HepG2 (cell line): ENCODE results near the gene KIF17. TPM values are rescaled to one million over a fixed set of nuclear protein-coding genes. Genes with fewer than 3 reads are reported as not detected.

ENCODE experiments used
- ATAC-seq: fragments of 200-7000 bp; cut with Tn5 transposase; 3 replicates; pipeline ENCODE4 v1.9.1; 2020; ENCODE audit warnings: mild to moderate bottlenecking, moderate library complexity
- BruUV-seq: library from RNA; stranded (reverse); fragments of 400-500 nt; replicated peaks from 2 replicates; lab custom pipeline; 2021; lab: Mats Ljungman, UMichigan
- CTCF ChIA-PET: fragments of 300-600 bp; formaldehyde crosslinking; extraction: SDS; loops from one replicate; lab custom pipeline; 2021; ENCODE audit warnings: low total read pairs, inconsistent platforms, low intra/inter-chr PET ratio; lab: Yijun Ruan, JAX
- POLR2A ChIA-PET: fragments of 350-600 bp; sonication (Branson Sonifier 250); formaldehyde crosslinking; loops from one replicate; lab custom pipeline; 2020; ENCODE audit warnings: antibody characterized with exemption, inconsistent platforms; lab: Yijun Ruan, JAX
- DNase-seq: peaks from one replicate; pipeline ENCODE4 v3.0.0-alpha.2; 2015; ENCODE audit warnings: low spot score
- FAIRE-seq: peaks from 3 replicates; lab custom pipeline; 2011; peaks lifted over from hg19 to GRCh38; lab: Jason Lieb, UNC
- H2AFZ ChIP-seq: one replicate; pipeline ENCODE4 v1.6.1; 2011; ENCODE audit warnings: low read length, inconsistent platforms
- H3K27ac ChIP-seq: fragments of 300-600 bp; 3 replicates; pipeline ENCODE4 v1.8.0; 2011; ENCODE audit warnings: mixed run types, mild to moderate bottlenecking, mixed read lengths, low read length, inconsistent platforms; ENCODE audit not compliant: insufficient read depth; ENCODE audit errors: extremely low read length
- H3K27me3 ChIP-seq, 2 experiments: fragments of 200-600 bp in 1 of 2; 2 replicates in 1 of 2; 3 replicates in 1 of 2; pipeline versions ENCODE4 v1.6.0 to v1.8.0; 2011; ENCODE audit warnings: low read length in 2 of 2, mild to moderate bottlenecking in 2 of 2, moderate library complexity in 2 of 2, inconsistent platforms in 1 of 2; ENCODE audit not compliant: insufficient read depth in 2 of 2, control insufficient read depth in 1 of 2
- H3K36me3 ChIP-seq, 2 experiments: fragments of 200-600 bp in 1 of 2; replicated peaks in 1 of 2; 2 replicates in 1 of 2; 3 replicates in 1 of 2; pipeline versions ENCODE4 v1.5.1 to v1.8.0; 2011; ENCODE audit warnings: low read length in 2 of 2, inconsistent platforms in 1 of 2; ENCODE audit not compliant: insufficient read depth in 2 of 2, control insufficient read depth in 1 of 2
- H3K4me1 ChIP-seq: 2 replicates; pipeline ENCODE4 v1.5.1; 2012; ENCODE audit warnings: low read length, inconsistent platforms; ENCODE audit not compliant: insufficient read depth
- H3K4me2 ChIP-seq: 2 replicates; pipeline ENCODE4 v1.6.0; 2011; ENCODE audit warnings: low read depth, low read length, inconsistent platforms
- H3K4me3 ChIP-seq, 3 experiments: fragments of 200-600 bp in 1 of 3; sonication (generic), shearing (Covaris generic) in 1 of 3; replicated peaks in 1 of 3; 2 replicates each; pipeline ENCODE4 v1.5.1; 2011 to 2016; ENCODE audit warnings: low read length in 3 of 3, inconsistent platforms in 2 of 3, low read depth in 2 of 3, mild to moderate bottlenecking in 2 of 3, control low read depth in 1 of 3, mixed read lengths in 1 of 3; ENCODE audit not compliant: insufficient read depth in 1 of 3
- H3K79me2 ChIP-seq: one replicate; pipeline ENCODE4 v1.6.1; 2011; ENCODE audit warnings: low read length, inconsistent platforms; ENCODE audit not compliant: insufficient read depth
- H3K9ac ChIP-seq: 2 replicates; pipeline ENCODE4 v1.6.0; 2011; ENCODE audit warnings: mild to moderate bottlenecking, low read depth, low read length, inconsistent platforms; ENCODE audit not compliant: insufficient read depth
- H3K9me3 ChIP-seq: 2 replicates; pipeline ENCODE4 v1.5.1; 2012; ENCODE audit warnings: mild to moderate bottlenecking, low read length
- H4K20me1 ChIP-seq: 2 replicates; pipeline ENCODE4 v1.6.0; 2011; ENCODE audit warnings: inconsistent platforms, mild to moderate bottlenecking, low read length, moderate library complexity; ENCODE audit not compliant: insufficient read depth
- AGO1 ChIP-seq: fragments of 200-400 bp; formaldehyde crosslinking; IDR thresholded peaks from 2 replicates; pipeline ENCODE4 v1.6.1; 2017; ENCODE audit warnings: mild to moderate bottlenecking, low read depth, low read length, moderate library complexity; ENCODE audit not compliant: poor library complexity, severe bottlenecking
- ATF2 ChIP-seq: sonication (generic); formaldehyde crosslinking; IDR thresholded peaks from 2 replicates; pipeline ENCODE4 v1.4.0; 2020; ENCODE audit warnings: missing genetic modification reagents
- ATF7 ChIP-seq, 2 experiments: fragments of 450-650 bp in 1 of 2; sonication (generic) in 1 of 2; formaldehyde crosslinking in 1 of 2; IDR thresholded peaks; 2 replicates each; pipeline versions ENCODE4 v1.4.0 to v1.6.1; 2016 to 2020; ENCODE audit warnings: antibody characterized with exemption in 1 of 2, mild to moderate bottlenecking in 1 of 2, missing genetic modification reagents in 1 of 2
- KAT7 ChIP-seq: IDR thresholded peaks from 2 replicates; pipeline ENCODE4 v1.6.1; 2018; ENCODE audit warnings: borderline replicate concordance, missing compliant biosample characterization
- NFKB2 ChIP-seq: sonication (generic); formaldehyde crosslinking; IDR thresholded peaks from 2 replicates; pipeline ENCODE4 v1.4.0; 2020; ENCODE audit warnings: missing genetic modification reagents, borderline replicate concordance
- NPAS2 ChIP-seq: sonication (generic); formaldehyde crosslinking; IDR thresholded peaks from 2 replicates; pipeline ENCODE4 v1.8.0; 2022; ENCODE audit warnings: mild to moderate bottlenecking, missing genetic modification reagents, borderline replicate concordance
- ZBTB3 ChIP-seq: sonication (generic); formaldehyde crosslinking; IDR thresholded peaks from 2 replicates; pipeline ENCODE4 v1.4.0; 2020; ENCODE audit warnings: low read depth, mild to moderate bottlenecking, moderate library complexity, missing genetic modification reagents, borderline replicate concordance
- ZNF205 ChIP-seq: IDR thresholded peaks from 2 replicates; pipeline ENCODE4 v1.6.1; 2018; ENCODE audit warnings: missing biosample characterization, missing genetic modification reagents
- WGBS: methylation state at CpG from one replicate; pipeline ENCODE4 v1.1.6; 2017; ENCODE audit warnings: low lambda C conversion rate; 5-methylcytosine and 5-hydroxymethylcytosine counted together
- in situ Hi-C: cut with HindIII; loops from 2 replicates; pipeline ENCODE4 v1.10.0; 2017; ENCODE audit warnings: low pct_unique_long_range_greater_than_20kb; ENCODE audit not compliant: extremely low pct_ligation_motif_present
- intact Hi-C: fragments of 100-400 bp; cut with micrococcal nuclease; formaldehyde crosslinking; loops from one replicate; pipeline ENCODE4 v1.10.0; 2022; ENCODE audit not compliant: unreplicated experiment
- polyA plus RNA-seq, 8 experiments: library from polyadenylated mRNA; depleted of rRNA in 3 of 8; stranded (reverse) in 7 of 8; unstranded in 1 of 8; fragments of >200 nt; fragmentation: Illumina TruSeq in 4 of 8; extraction: Trizol in 4 of 8; gene quantifications; 2 replicates each; pipeline versions ENCODE4 v1.2.1 to v1.2.3, GENCODE V29; 2011 to 2016; ENCODE audit warnings: low read depth in 4 of 8, missing spikeins in 1 of 8, mixed read lengths in 1 of 8; ENCODE audit not compliant: insufficient read depth in 1 of 8
- total RNA-seq, 5 experiments: library from RNA; depleted of rRNA; stranded (reverse); fragments of >200 nt; fragmentation: Illumina TruSeq; extraction: Trizol; gene quantifications; 2 replicates each; pipeline ENCODE4 v1.2.3, GENCODE V29; 2016; ENCODE audit warnings: low read depth in 1 of 5
- TF ChIP-seq, protein P1 (sequence below): sonication (generic); formaldehyde crosslinking; IDR thresholded peaks from 2 replicates; pipeline ENCODE4 v1.8.1; 2023; ENCODE audit warnings: missing genetic modification reagents, inconsistent platforms, borderline replicate concordance

KIF17 gene
- total and polyA plus RNA-seq, 2 of the 13 experiments (the other 11 are each of a cell fraction or from before 2014, with no cell fraction given) = 0.24 to 0.44 TPM

DNA sequence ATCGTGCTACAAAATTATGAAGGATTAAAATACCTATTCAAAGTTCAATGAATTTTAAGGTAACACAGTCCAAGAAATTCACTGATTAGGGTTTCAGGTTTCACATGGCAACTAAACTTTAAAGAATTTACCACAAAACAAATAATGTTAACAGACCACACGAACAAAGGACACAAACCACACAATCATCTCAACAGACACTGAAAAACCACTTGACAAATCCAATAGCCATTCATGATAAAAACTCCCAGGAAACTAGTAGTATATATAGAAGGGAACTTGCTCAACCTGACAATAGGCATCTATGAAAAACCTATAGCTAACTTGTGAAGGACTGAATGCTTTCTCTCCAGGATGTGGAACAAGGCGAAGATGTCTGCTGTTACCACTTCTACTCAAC lies 35.8 kb upstream of the KIF17 start:
- Histone ChIP-seq H3K4me2 (no peak overlapping the region), H3K4me3 (no peak overlapping the region), H3K27ac (no peak overlapping the region), H3K4me1 (no peaks in the 10 kb centered on the region), H3K27me3 (no peaks in the 10 kb centered on the region), H3K9ac (no peak overlapping the region), H4K20me1 (no peaks in the 10 kb centered on the region), H3K79me2 (peaks cover 3% of the 10 kb centered on the region), H3K36me3 (peaks cover 3 to 60% of the 10 kb centered on the region in 2 experiments; a peak in 4 of 5 replicates), H2AFZ (no peak overlapping the region), H3K9me3 (no peaks in the 10 kb centered on the region)
- 87% methylated on average over 3 of the region's 3 CpGs for WGBS
- in situ Hi-C loops (no loop called here), intact Hi-C loops (no loop called here)
- ChIA-PET POLR2A (no interaction called here), CTCF (no interaction called here)
- TF ChIP-seq NPAS2 (CRISPR knock-in tag) (no peak), ATF2 (no peak), ZBTB3 (CRISPR knock-in tag) (no peak), AGO1 (no peak), NFKB2 (CRISPR knock-in tag) (no peak), ATF7 (IDR thresholded peaks at IDR 0.05) (no peak), ATF7 (CRISPR knock-in tag; IDR thresholded peaks at IDR 0.05) (no peak), ZNF205 (CRISPR knock-in tag) (no peak), KAT7 (no peak)
- TF ChIP-seq, protein P1, sequence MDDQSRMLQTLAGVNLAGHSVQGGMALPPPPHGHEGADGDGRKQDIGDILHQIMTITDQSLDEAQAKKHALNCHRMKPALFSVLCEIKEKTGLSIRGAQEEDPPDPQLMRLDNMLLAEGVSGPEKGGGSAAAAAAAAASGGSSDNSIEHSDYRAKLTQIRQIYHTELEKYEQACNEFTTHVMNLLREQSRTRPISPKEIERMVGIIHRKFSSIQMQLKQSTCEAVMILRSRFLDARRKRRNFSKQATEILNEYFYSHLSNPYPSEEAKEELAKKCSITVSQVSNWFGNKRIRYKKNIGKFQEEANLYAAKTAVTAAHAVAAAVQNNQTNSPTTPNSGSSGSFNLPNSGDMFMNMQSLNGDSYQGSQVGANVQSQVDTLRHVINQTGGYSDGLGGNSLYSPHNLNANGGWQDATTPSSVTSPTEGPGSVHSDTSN (CRISPR knock-in tag) = no peak
- ATAC-seq = no peak
- no peak for DNase-seq
- FAIRE-seq = no peak
- BruUV-seq = no TSS peak
